ENCODE measurements around the gene MYO1C. TPM values are rescaled to one million over a fixed set of nuclear protein-coding genes. Genes with fewer than 3 reads are reported as not detected.

MYO1C gene
- polyA plus RNA-seq, 1 donor from 2014 or later, result 5.7 TPM

- H3K9me2 ChIP-seq (ENCODE audit: insufficient read depth, low read length), result no peaks in the 10 kb centered on the region
- H4K20me1 ChIP-seq (ENCODE audit: insufficient read depth), result no peaks in the 10 kb centered on the region
- H3K27me3 ChIP-seq (ENCODE audit: insufficient read depth, low read depth, low read length), result no peaks in the 10 kb centered on the region
- H2AFZ ChIP-seq (ENCODE audit: low read depth, low read length), result no peak overlapping the region
- H3K9ac ChIP-seq (ENCODE audit: low read length), result no peak overlapping the region
- H3K79me2 ChIP-seq (replicated peaks; ENCODE audit: insufficient read depth, low read length), result no peaks in the 10 kb centered on the region
- TF ChIP-seq REST (IDR thresholded peaks at IDR 0.05; ENCODE audit: borderline replicate concordance), result no peak
- no peak for TF ChIP-seq EP300 (conservative IDR thresholded peaks at IDR 0.05; ENCODE audit: poor library complexity, severe bottlenecking)
- TF ChIP-seq TAF1 (IDR thresholded peaks at IDR 0.05; ENCODE audit: low read depth), result no peak
- TF ChIP-seq POLR2AphosphoS5 (IDR thresholded peaks at IDR 0.05), result no peak
- no peak for TF ChIP-seq CTCF (IDR thresholded peaks at IDR 0.05; ENCODE audit: poor library complexity, severe bottlenecking)
- no peak for TF ChIP-seq EZH2 (IDR thresholded peaks at IDR 0.05; ENCODE audit: borderline replicate concordance, insufficient read depth, low read length, poor library complexity, severe bottlenecking)
- no peak for TF ChIP-seq MXI1 (conservative IDR thresholded peaks at IDR 0.05; ENCODE audit: poor library complexity, severe bottlenecking)
- TF ChIP-seq RAD21 (conservative IDR thresholded peaks at IDR 0.05), result no peak
- TF ChIP-seq SMC3 (conservative IDR thresholded peaks at IDR 0.05; ENCODE audit: poor library complexity), result no peak
- H3K4me3 ChIP-seq (ENCODE audit: low read length), result no peak overlapping the region
- H3F3A ChIP-seq (ENCODE audit: insufficient read depth, low read length, poor library complexity, severe bottlenecking), result no peaks in the 10 kb centered on the region
- no peaks in the 10 kb centered on the region for H3K36me3 ChIP-seq (ENCODE audit: insufficient read depth, low read length)
- no peak overlapping the region for H3K27ac ChIP-seq (ENCODE audit: low read length)
- H3K9me3 ChIP-seq (ENCODE audit: low read length), result no peaks in the 10 kb centered on the region
- no peak overlapping the region for H3K4me2 ChIP-seq (ENCODE audit: low read length)
Observed at GRCh38 chr17:1478418-1478817, 14.1 kb downstream of the MYO1C start.

GRCh38 chr17:1475321-1475854 lies 17.1 kb downstream of the MYO1C start:
- Histone ChIP-seq H4K20me1 (ENCODE audit: insufficient read depth) (no peaks in the 10 kb centered on the region), H3K9me2 (ENCODE audit: insufficient read depth, low read length) (no peaks in the 10 kb centered on the region), H3K9ac (ENCODE audit: low read length) (no peak overlapping the region), H3K4me3 (ENCODE audit: low read length) (no peak overlapping the region), H3K9me3 (ENCODE audit: low read length) (no peaks in the 10 kb centered on the region), H2AFZ (ENCODE audit: low read depth, low read length) (no peak overlapping the region), H3K4me2 (ENCODE audit: low read length) (no peak overlapping the region), H3K36me3 (ENCODE audit: insufficient read depth, low read length) (no peaks in the 10 kb centered on the region), H3F3A (ENCODE audit: insufficient read depth, low read length, poor library complexity, severe bottlenecking) (no peaks in the 10 kb centered on the region), H3K79me2 (replicated peaks; ENCODE audit: insufficient read depth, low read length) (no peaks in the 10 kb centered on the region), H3K27ac (ENCODE audit: low read length) (no peak overlapping the region), H3K27me3 (ENCODE audit: insufficient read depth, low read depth, low read length) (no peaks in the 10 kb centered on the region)
- no peak for TF ChIP-seq POLR2AphosphoS5 (IDR thresholded peaks at IDR 0.05)
- TF ChIP-seq EZH2 (IDR thresholded peaks at IDR 0.05; ENCODE audit: borderline replicate concordance, insufficient read depth, low read length, poor library complexity, severe bottlenecking), result no peak
- TF ChIP-seq EP300 (conservative IDR thresholded peaks at IDR 0.05; ENCODE audit: poor library complexity, severe bottlenecking), result no peak
- no peak for TF ChIP-seq SMC3 (conservative IDR thresholded peaks at IDR 0.05; ENCODE audit: poor library complexity)
- TF ChIP-seq RAD21 (conservative IDR thresholded peaks at IDR 0.05), result no peak
- no peak for TF ChIP-seq CTCF (IDR thresholded peaks at IDR 0.05; ENCODE audit: poor library complexity, severe bottlenecking)

All from neural cell (in vitro differentiated cells).